ENCODE results near the gene DHX32. TPM values are rescaled to one million over a fixed set of nuclear protein-coding genes. Genes with fewer than 3 reads are reported as not detected.
A peak's percentile ranks its signal among the peaks of the same experiment; 100 is the strongest.

Gene DHX32
- total RNA-seq, 2 donors from 2014 or later, result 10.7 to 39.2 TPM

DNA sequence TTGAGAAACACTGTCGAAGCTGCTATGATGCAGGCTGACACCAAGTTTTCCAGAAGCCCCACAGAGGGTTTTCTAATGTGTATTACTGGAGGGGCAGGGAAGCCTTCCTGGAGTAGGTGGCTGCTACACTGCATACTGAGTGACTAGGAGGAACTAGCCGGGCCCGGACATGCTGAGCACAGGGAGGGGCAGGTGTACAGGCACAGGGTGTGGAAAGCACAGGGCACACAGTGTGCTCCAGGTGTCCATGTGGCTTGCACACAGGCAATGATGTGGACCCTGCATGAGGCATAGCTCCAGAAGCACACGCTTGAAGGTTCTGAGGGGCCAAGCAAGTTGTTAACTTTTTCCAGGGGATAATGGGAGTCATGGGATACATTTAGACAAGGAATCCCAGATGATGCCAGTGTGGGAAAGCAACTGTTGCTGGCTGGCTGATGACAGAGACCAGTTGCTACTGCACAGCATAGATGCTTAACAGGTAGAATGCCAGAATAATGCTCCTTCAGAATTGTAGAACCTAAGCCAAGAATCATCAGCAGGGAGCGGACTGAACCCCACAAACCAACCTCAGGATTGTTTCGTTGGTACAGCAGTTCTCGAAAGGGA, 14.6 kb downstream of the DHX32 start:
- H3K36me3 Mint-ChIP-seq, result no peaks in the 10 kb centered on the region
- DNase-seq (ENCODE audit: low spot score in 2 of 2) (no peak), ATAC-seq (no peak)
- H3K9me3 Mint-ChIP-seq, result no peaks in the 10 kb centered on the region
- H3K27ac Mint-ChIP-seq, result no peak overlapping the region

DNA sequence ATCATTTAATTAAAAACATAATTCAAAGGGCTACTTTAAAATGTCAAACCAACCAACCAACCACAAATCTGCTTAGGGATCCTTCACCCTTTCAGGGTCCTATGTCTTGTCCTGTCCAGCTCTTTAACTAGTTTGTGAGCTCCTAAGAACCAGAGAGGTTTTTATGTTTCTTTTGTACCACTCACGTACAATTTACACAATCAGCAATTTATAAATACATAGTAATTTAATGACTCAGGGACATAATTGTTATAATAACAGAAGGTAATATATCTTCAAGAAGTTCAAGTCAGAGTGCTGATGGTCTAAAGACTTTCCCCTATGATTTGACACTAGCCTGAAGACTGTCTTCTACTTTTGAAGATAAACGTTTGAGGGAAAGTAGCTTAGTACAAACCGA, 16.0 kb downstream of the DHX32 start:
- H3K36me3 Mint-ChIP-seq, result no peaks in the 10 kb centered on the region
- no peak for DNase-seq (ENCODE audit: low spot score in 2 of 2)

DNA sequence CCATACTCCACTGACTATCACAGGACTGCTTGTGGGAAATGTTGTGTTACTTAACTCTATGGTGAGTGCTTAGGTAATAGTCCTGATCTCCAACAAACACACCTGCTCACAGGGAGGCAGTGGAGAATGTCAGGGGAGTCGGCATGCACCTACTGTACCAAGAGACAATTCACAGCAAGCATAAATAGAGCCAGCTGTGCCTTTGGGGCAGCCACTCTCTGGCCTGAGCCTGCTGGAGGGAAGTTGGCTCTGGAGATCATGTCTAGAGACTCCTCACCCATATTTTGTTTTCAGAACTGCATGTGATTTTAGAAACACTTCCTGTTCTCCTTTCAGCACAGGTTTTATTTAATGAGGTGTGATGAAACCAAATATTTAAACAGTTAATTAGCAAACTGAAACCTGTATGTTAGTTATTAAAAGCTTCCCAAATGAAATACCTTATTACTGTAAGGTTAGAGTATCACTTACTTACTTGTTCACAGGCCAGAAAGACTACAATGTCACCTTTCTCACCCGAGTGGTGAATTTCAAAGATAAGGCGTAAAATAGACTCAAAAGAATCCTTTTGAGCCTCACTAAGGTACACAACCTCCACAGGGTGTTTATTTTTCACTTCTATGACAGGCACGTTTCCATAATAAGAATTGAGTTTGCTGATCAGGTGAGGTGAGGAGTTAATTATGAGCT, 21.8 kb downstream of the DHX32 start:
- Mint-ChIP-seq H3K27ac (no peak overlapping the region), H3K36me3 (no peaks in the 10 kb centered on the region), H3K9me3 (no peaks in the 10 kb centered on the region)
- DNase-seq (ENCODE audit: low spot score in 2 of 2) (no peak), ATAC-seq (no peak)

More for the DNA sequence above, 16.0 kb downstream of the DHX32 start:
- Mint-ChIP-seq H3K27ac (no peak overlapping the region), H3K9me3 (no peaks in the 10 kb centered on the region)
- ATAC-seq, result no peak

DNA sequence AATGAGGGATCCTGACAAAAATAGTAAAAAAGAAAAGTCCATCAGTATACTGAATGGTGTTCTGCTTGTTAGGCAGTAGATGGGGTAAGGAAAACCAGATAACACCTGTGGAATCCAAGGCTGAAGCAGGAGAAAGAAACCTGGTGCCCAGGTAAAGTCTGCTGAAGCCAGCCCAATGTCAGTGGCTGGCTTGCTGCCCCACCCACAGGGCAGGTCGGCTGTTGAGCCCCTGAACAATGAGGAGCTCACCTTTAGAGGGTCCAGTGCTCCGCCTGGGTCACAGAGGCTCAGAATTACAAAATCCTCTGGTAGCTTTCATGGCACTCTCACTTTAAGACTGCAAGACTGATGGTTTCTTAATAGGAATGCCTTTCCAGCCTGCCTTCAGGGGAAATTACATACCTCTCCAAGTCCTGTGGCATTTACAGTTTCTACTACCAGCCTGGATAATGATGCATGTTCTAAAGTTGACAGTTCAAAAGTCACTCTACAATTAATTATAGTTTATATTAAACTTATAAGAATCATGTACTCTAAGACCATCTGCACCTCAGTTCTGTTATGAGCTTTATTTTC, 23.8 kb downstream of the DHX32 start:
- Mint-ChIP-seq H3K27ac (no peak overlapping the region), H3K9me3 (no peaks in the 10 kb centered on the region), H3K36me3 (no peaks in the 10 kb centered on the region)
- DNase-seq (ENCODE audit: low spot score in 2 of 2) (no peak), ATAC-seq (no peak)

DNA sequence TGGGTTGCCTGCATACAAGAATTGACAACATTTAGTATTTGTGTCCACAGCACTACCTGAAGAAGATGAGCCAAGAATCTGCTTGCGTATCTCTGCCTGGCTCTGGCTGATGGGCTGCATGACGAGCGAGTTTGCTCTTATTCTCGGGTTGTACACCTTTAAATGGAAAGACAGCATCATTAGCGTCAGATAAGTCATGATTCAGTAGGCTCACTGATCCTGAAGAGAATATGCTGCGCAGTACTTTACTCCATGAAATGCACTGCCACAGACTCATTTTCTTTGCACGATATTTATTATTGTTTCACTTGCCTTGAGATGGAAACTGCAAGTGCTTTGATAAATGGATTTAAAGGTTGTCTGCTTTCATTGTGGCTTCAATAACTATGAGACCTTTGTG, 28.6 kb downstream of the DHX32 start:
- ATAC-seq (no peak), DNase-seq (ENCODE audit: low spot score in 2 of 2) (no peak)
- no peak overlapping the region for H3K27ac Mint-ChIP-seq
- H3K36me3 Mint-ChIP-seq, result peaks cover 12 to 14% of the 10 kb centered on the region in 2 donors
- H3K9me3 Mint-ChIP-seq, result no peaks in the 10 kb centered on the region

DNA sequence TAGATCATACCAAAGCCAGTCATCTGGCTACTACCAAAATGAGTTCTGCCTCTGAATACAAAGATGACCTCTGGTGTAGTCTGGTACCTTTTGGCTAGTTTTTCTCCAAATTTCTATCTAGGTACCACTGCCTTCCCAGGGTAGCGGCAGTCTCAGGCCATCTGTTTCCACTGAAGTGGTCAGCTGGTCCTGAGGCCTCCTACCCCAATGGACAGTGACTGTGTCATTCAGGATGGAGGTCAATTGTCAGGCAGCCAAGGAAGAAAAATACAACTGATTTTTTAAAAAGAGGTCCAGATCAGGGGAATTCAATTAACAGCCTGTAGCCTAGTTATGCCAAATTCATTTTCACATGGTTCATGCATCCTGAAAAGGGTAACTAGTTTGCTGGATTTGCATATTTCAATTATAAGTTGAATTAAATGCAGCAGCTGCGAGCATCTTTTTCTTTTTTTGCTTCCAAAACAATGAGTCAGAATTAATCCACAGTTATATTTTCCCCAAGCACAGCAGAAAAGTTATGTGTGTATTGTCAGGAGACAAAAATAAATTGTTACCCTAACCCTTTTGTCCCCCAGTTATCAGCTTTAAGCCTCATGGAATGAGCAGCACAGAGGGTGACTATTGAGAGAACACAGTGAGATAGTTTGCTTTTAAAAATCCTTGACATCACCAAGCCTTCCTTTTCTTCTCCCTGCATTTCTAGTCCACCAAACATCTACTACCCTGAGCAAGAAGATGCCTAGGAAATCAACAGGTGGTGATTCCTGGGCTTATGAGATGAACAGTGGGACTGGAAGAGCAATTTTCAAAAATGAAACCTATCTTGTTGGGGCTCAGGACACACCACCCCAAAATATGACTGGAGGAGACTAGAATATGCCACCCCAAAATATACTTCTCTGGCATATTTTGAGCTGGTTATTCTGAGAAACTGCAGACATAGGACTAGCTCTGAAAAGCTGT, 30.0 kb downstream of the DHX32 start:
- DNase-seq (ENCODE audit: low spot score in 2 of 2) (no peak), ATAC-seq (no peak)
- Mint-ChIP-seq H3K36me3 (peaks cover 12 to 14% of the 10 kb centered on the region in 2 donors), H3K27ac (peak overlapping the region; percentile 30 to 77), H3K9me3 (no peaks in the 10 kb centered on the region)

DNA sequence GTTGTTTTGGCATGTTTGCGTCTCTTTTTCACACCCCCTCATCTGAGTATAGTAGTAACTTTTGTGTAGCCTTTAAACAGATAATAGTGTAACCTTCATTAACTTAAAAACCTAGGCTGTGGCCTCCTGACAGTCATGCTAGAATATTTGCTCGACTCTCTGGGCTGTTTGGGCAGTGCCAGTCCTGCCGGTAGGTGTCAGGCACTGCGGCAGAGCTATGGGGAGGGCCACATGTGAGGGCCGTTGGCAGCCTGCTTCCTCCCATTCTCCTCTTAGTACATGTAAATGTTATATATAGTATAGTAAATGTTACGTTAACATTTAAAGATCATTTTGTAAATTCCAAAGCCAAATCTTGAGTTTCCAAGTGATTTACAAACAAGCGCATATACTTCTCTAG, 31.6 kb downstream of the DHX32 start:
- Mint-ChIP-seq H3K36me3 (peaks cover 12 to 14% of the 10 kb centered on the region in 2 donors), H3K9me3 (no peaks in the 10 kb centered on the region), H3K27ac (no peak overlapping the region)
- no peak for DNase-seq (ENCODE audit: low spot score in 2 of 2)
- ATAC-seq, result no peak

DNA sequence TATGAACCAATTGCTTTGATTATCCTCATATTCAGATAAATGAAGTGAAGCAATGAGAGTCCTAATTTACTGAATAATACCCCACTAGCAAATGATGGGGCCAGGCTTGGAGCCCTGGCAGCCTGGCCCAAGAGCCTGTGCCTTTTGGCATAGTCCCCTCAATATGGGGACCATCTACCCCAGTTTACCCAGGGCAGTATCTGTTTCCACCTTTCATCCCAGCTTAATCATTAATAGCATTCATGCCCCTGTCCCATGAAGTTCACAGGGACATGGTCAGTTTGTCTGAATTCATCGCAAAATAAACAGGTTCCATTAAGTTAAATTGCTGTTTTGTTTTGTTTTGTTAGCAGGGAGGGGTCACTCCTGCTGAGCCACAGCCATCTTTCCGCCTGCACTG, 32.2 kb downstream of the DHX32 start:
- Mint-ChIP-seq H3K9me3 (no peaks in the 10 kb centered on the region), H3K36me3 (peaks cover 12 to 14% of the 10 kb centered on the region in 2 donors), H3K27ac (no peak overlapping the region)
- ATAC-seq, result no peak
- no peak for DNase-seq (ENCODE audit: low spot score in 2 of 2)

DNA sequence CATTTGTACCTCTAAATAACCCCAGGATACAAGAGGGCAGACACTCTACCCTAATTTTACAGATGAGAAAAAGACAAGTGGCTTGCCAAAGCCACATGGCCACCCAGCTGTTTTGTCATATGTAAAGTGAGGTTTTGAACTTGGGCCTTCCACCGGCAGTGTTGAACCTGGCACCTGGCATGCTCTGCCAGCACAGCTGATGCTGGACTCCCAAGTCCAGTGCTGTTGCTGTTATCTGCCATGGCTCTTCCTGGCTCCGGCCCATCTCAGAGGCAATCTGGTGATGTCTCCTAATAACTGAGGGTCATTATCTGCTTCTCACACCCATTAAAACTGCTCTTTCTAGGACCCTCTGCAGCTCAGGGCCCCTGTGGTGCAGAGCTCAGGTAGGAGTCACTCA, 32.7 kb downstream of the DHX32 start:
- DNase-seq (ENCODE audit: low spot score in 2 of 2) (no peak), ATAC-seq (no peak)
- no peak overlapping the region for H3K27ac Mint-ChIP-seq
- H3K9me3 Mint-ChIP-seq, result no peaks in the 10 kb centered on the region
- peaks cover 12 to 14% of the 10 kb centered on the region in 2 donors for H3K36me3 Mint-ChIP-seq

DNA sequence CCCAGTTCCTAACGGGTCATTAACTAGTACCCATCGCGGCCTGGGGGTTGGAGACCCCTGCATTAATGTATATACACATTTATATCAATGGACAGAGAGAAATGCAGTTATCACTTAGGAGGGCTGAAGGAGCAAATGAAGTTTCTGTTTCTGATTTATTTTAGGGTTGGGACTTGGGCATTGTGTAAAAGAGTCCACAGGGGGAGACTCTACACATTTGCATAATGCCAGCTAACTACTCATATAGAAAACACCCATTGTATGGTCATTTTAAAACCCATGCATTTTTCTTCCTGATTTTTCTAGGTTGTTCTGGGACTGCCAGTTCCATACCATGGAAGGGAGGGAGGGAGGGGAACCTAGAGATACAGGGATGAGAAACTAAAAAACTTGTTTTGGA, 34.2 kb downstream of the DHX32 start:
- Mint-ChIP-seq H3K9me3 (no peaks in the 10 kb centered on the region), H3K27ac (no peak overlapping the region), H3K36me3 (peaks cover 14 to 15% of the 10 kb centered on the region in 2 donors)
- ATAC-seq (no peak), DNase-seq (ENCODE audit: low spot score in 2 of 2) (no peak)

DNA sequence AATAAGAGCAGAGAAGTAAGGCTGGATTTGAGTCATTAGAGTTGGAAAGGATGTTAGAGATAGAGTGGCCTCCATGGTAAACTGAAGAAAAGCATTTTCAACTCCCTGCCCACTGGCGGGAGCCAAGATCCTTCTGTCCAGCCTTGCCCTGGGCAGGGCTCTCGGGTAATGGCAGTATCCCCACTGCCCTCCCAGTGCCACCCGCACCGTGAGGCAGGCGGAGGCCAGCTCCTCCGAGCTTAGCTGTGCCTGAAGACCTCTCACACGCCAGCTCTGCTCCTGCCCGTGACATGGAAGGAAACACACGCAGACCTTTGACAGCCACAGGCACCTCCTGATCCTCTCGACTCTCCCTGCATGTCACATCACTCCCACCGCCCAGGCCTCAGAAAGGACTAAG, 35.5 kb downstream of the DHX32 start:
- ATAC-seq, result no peak
- Mint-ChIP-seq H3K36me3 (peaks cover 8 to 9% of the 10 kb centered on the region in 2 donors), H3K9me3 (no peaks in the 10 kb centered on the region), H3K27ac (peak overlapping the region; percentile 27 to 89)
- no peak for DNase-seq (ENCODE audit: low spot score in 2 of 2)

DNA sequence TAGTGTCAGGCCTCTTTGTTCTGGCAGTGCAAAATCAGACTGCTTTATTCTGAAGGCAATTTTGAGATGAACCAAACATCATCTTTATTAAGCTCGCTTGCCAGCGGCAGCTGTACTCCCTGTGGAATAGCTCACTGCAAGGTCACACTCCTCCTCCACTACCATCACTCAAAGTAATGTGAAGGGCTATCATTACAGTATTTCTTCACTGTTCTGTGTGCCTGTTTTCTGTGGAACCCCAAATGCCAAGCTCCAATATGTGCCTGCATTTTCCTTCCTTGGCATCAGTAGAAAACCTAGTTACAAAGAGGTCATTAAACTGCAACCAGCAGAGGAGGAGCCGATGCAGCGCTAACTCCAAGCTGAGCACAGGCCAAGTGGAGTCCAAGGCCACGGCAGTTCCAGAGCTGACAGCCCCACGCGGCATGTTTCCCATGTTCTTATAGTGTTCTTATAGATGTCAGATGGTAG, 36.3 kb downstream of the DHX32 start:
- ATAC-seq (no peak), DNase-seq (ENCODE audit: low spot score in 2 of 2) (no peak)
- no peak overlapping the region for H3K27ac Mint-ChIP-seq
- peaks cover 7 to 12% of the 10 kb centered on the region in 2 donors for H3K36me3 Mint-ChIP-seq
- H3K9me3 Mint-ChIP-seq, result no peaks in the 10 kb centered on the region

DNA sequence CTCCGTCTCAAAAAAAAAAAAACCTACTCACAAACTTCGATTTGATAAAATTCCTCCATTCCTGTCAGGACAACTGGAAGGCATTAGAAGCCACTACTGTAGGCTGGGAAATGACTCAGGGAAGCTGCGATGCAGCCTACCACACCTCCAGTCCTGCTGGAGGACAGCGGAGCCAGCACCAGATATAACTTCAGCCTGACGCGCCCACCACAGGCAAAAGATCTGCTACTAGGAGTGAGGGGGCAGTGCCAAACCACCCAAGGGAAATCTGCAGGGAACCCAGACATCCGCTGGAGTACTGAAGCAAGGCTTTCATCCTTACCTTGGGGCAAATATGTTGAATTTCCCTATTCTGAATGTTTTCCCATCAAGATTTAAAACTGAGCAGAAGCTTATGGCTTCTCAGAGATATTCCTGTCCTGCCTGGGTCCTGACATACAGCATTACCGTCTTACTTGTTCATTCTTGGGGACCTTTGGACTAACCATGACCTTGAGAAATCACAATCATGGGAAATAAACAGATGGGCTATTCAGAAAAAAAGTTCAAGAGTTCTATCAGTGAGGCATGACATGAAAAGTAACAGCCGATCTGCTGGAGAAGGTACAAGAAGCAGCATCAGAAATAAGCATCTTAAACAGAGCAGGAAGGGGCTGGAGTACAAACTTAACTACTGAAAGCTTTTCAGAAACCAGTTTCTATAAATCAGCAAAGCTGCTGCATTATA, 37.3 kb downstream of the DHX32 start:
- ATAC-seq (no peak), DNase-seq (ENCODE audit: low spot score in 2 of 2) (no peak)
- Mint-ChIP-seq H3K9me3 (no peaks in the 10 kb centered on the region), H3K36me3 (peaks cover 7 to 12% of the 10 kb centered on the region in 2 donors), H3K27ac (no peak overlapping the region)

DNA sequence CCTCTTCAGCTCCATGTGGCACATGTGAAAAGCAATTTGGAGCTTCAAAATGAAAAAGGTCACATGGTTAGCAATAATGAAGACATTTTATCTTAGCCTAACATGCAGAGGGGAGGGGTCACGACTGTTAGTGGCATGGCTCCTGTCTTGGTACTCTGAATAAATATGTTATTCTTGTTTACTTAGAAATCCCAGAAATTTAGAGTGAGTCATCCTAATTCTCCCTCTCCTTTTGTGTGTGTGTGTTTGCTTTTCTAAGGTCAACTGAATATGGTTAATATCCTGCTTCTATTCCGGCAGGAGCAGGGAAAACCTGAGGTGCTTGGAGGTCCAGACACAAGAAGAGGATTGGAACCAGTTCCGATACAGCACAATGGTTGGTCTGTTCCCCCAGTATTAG, 40.1 kb downstream of the DHX32 start:
- Mint-ChIP-seq H3K9me3 (no peaks in the 10 kb centered on the region), H3K36me3 (peaks cover 7 to 18% of the 10 kb centered on the region in 2 donors), H3K27ac (no peak overlapping the region)
- DNase-seq (ENCODE audit: low spot score in 2 of 2) (no peak), ATAC-seq (no peak)

DNA sequence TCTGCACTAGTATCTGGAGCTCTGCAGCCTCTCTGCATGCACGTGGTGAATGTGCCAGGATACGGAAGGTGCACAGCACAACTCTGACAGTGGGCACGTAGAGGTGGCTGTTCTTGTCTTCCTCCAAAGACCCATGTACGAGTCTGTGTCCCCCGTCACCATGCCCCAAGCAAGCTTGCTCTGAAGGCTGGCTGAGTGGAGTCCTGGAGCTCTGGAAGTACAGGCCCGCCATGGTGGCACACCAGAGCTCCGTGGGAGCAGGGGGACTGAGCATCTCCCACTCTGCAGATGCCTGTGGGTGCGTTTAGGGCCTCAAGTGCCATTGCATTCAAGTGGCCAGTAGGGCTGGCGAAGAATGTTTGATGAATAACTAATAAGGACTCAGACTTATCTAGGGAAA, 40.7 kb downstream of the DHX32 start:
- H3K36me3 Mint-ChIP-seq, result peaks cover 7 to 18% of the 10 kb centered on the region in 2 donors
- peak overlapping the region; percentile 2 to 79 for H3K27ac Mint-ChIP-seq
- H3K9me3 Mint-ChIP-seq, result no peaks in the 10 kb centered on the region
- DNase-seq (ENCODE audit: low spot score in 2 of 2) (no peak), ATAC-seq (no peak)
